Stomach smooth muscle (tissue), 2 donors: ENCODE measurements around the gene SMAD7.

Source experiments
- H3K27ac ChIP-seq: one replicate; pipeline ENCODE4 v1.7.0; 2013; ENCODE audit warnings: mild to moderate bottlenecking, low read length, inconsistent platforms
- H3K27me3 ChIP-seq, 2 donors: one replicate each; pipeline ENCODE4 v1.7.0; 2013; ENCODE audit warnings: low read length in 2 of 2; ENCODE audit not compliant: insufficient read depth in 2 of 2, control insufficient read depth in 1 of 2
- H3K36me3 ChIP-seq, 2 donors: one replicate each; pipeline ENCODE4 v1.7.0; 2013; ENCODE audit warnings: low read length in 2 of 2; ENCODE audit not compliant: control insufficient read depth in 2 of 2, insufficient read depth in 2 of 2
- H3K4me1 ChIP-seq: one replicate; pipeline ENCODE4 v1.7.0; 2013; ENCODE audit warnings: low read length; ENCODE audit not compliant: control insufficient read depth, insufficient read depth
- H3K4me3 ChIP-seq, 2 donors: one replicate each; pipeline ENCODE4 v1.7.0; 2013; ENCODE audit warnings: low read length in 2 of 2
- H3K9ac ChIP-seq, 2 donors: one replicate each; pipeline ENCODE4 v1.7.0; 2013; ENCODE audit warnings: low read length in 2 of 2, mild to moderate bottlenecking in 1 of 2
- H3K9me3 ChIP-seq, 2 donors: one replicate each; pipeline ENCODE4 v1.7.0; 2013; ENCODE audit warnings: low read length in 2 of 2; ENCODE audit not compliant: control insufficient read depth in 2 of 2
- donor health status: healthy.
- donor health status: Pancreatic carcinoma.

SMAD7 gene

GRCh38 chr18:48968412-48969215, 17.8 kb upstream of the SMAD7 start:
- Histone ChIP-seq H3K9ac (no peak overlapping the region), H3K4me3 (no peak overlapping the region), H3K27me3 (no peaks in the 10 kb centered on the region), H3K9me3 (no peaks in the 10 kb centered on the region), H3K36me3 (no peaks in the 10 kb centered on the region), H3K27ac (no peak overlapping the region), H3K4me1 (peaks cover 7% of the 10 kb centered on the region)

DNA sequence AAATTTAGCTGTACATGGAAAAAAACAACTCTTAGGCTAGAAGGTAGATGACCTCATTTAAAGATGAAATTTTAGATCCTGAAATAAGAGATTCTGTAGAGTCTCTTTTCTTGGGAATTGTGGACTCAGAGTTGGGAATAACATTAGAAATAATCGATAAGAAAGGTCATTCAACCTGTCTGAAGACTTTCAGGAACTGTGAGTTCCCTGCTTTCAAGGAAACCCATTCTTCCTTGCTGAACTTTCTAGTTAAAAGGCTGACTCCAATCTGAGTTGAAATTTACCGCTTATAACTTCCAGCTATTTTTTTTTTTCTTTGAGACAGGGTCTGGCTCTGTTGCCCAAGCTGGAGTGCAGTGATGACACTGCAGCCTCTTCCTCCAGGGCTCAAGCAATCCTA, 16.8 kb upstream of the SMAD7 start:
- Histone ChIP-seq H3K9me3 (no peaks in the 10 kb centered on the region), H3K9ac (no peak overlapping the region), H3K36me3 (no peaks in the 10 kb centered on the region), H3K27ac (no peak overlapping the region), H3K4me3 (no peak overlapping the region), H3K4me1 (peaks cover 12% of the 10 kb centered on the region), H3K27me3 (no peaks in the 10 kb centered on the region)

DNA sequence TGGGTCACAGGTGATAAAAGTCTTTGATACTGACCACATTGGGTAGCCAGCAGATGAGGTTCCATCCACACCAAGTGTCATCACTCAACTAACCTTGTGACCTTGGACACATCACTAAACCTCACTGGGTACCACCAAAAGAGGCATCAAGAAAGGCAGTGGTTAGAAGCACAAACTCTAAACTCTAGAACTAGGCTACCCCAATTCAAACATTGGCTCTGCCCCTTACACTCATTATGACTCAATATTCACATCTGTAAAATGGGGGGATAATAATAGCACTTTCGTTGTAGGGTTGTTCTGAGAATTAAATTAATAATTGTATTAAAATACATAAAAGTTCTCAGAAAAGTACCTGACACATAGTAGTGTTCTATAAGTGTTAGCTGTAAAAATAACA, 15.8 kb upstream of the SMAD7 start:
- Histone ChIP-seq H3K9me3 (no peaks in the 10 kb centered on the region), H3K4me1 (peaks cover 12% of the 10 kb centered on the region), H3K27ac (no peak overlapping the region), H3K4me3 (no peak overlapping the region), H3K36me3 (no peaks in the 10 kb centered on the region), H3K27me3 (no peaks in the 10 kb centered on the region), H3K9ac (no peak overlapping the region)

DNA sequence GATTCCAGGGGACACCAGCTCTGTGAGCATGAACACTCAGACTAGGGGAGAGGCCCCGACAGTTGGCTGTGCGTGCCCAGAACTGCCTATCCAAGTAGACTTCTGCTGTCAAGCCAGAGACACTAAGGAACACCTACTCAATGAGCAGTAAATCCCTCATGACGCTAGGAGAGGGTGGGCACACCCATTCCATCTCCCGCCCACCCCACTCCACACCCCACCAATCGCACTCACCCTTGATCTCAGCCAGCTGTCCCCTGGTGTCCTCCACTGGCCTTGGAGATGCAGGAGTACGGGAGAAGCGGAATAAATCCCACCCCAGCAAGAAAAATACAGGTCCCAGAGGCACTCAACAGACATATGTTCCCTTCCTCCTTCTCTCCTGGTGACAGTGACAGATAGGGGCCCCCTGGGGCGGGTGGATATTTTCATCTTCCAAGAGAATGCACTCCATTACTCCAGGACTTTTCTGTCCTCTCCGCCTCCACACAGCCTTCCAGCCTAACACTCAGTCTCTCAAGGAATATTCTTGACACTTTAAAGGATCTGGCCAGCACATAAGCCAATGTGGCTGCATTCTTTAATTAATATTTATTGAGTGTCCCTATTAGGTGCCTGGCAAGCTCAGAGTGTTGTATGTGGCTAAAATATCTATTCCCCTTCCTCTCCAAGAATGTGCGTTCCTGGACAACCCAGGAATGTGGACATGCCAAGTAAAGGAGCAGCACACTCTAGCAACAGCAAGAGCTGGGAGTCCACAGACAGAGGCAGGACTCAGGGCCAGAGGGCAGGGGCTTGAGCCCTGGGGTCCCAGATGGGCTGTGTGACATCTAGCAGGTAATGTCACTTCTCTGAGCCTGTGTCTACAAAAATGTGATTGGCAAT, 13.1 kb upstream of the SMAD7 start:
- no peak overlapping the region for H3K9ac ChIP-seq
- H3K27ac ChIP-seq, result no peak overlapping the region
- H3K36me3 ChIP-seq, result no peaks in the 10 kb centered on the region
- no peaks in the 10 kb centered on the region for H3K27me3 ChIP-seq
- H3K4me3 ChIP-seq, result no peak overlapping the region
- no peaks in the 10 kb centered on the region for H3K9me3 ChIP-seq
- peaks cover 14% of the 10 kb centered on the region for H3K4me1 ChIP-seq

DNA sequence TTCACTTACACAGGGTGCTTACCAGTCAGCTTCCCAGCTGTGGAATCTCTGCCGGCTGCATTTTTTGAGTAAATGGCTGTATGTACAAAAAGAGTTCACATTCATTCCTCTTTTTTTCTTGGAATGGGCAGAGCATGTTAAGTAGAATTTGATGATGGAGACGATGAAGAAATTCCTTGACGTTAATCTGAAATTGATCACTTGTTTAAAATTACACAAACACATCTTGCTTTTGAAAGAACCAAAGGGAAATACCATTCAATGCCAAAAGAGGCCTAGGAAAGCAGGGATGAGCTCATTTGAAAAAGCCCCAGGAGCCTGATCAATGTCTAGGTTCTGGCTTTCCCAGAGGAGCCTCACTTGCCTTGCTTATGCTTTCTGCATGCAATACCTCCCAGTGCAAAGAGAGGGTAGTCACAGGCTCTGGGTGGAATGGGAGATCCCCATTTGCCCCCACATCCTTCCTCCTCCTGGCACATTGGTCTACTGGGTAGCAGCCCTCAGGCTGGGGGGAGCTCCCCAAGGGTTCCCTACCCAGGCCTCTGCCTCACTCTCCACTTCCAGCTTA, 12.3 kb upstream of the SMAD7 start:
- Histone ChIP-seq H3K36me3 (no peaks in the 10 kb centered on the region), H3K4me1 (peaks cover 14% of the 10 kb centered on the region), H3K27ac (no peak overlapping the region)

DNA sequence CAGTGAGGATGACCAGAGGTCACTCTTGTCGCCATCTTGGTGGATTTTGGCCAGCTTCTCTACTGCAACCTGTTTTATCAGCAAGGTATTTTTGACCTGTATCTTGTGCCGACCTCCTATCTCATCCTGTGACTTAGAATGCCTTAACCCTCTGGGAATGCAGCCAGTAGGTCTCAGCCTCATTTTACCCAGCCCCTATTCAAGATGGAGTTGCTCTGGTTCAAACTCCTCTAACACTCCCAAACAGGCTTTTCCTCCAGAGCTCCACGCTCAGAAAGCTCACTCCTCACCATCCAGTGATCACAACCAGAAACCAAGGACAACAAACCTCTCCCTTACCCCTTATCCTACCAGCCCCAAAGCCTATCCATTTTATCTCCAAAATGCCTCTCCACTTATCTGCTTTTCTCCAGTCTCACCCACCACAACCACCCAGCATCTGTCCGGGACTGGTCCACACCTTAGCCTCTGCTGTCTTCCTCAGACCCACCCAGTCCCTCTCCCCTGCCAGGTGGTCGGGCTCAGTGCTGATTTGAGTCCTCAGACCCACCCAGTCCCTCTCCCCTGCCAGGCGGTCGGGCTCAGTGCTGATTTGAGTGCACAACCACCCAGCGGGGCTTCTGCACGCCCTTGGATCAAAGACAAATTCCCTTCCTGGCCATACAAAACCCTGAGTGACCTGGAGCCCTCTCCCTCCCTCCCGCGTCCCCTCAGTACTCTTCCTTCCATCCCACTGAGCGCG, 11.7 kb upstream of the SMAD7 start:
- H3K27me3 ChIP-seq, result no peaks in the 10 kb centered on the region
- no peak overlapping the region for H3K4me3 ChIP-seq
- no peaks in the 10 kb centered on the region for H3K9me3 ChIP-seq
- peaks cover 14% of the 10 kb centered on the region for H3K4me1 ChIP-seq
- H3K9ac ChIP-seq, result no peak overlapping the region
- H3K27ac ChIP-seq, result peak overlapping the region; percentile 24
- H3K36me3 ChIP-seq, result no peaks in the 10 kb centered on the region

More for the DNA sequence above, 12.3 kb upstream of the SMAD7 start:
- no peak overlapping the region for H3K9ac ChIP-seq
- no peak overlapping the region for H3K4me3 ChIP-seq
- H3K27me3 ChIP-seq, result no peaks in the 10 kb centered on the region
- H3K9me3 ChIP-seq, result no peaks in the 10 kb centered on the region

DNA sequence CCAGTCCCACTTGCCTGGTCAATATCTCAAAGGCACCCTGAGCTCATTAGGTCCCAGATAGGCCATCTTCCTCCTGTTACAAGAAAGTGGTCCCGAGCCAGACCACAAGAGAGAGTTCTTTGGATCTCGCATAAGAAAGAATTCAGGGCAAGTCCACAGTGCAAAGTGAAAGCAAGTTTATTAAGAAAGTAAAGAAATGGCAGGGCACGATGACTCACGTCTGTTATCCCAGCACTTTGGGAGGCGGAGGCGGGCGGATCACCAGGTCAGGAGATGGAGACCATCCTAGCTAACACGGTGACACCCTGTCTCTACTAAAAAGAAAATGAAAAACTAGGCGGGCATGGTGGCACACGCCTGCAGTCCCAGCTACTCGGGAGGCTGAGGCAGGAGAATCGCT, 10.8 kb upstream of the SMAD7 start:
- Histone ChIP-seq H3K9me3 (no peaks in the 10 kb centered on the region), H3K4me1 (peaks cover 17% of the 10 kb centered on the region), H3K27me3 (no peaks in the 10 kb centered on the region), H3K4me3 (no peak overlapping the region), H3K9ac (no peak overlapping the region), H3K36me3 (no peaks in the 10 kb centered on the region), H3K27ac (no peak overlapping the region)

- Histone ChIP-seq H3K9me3 (no peaks in the 10 kb centered on the region), H3K27ac (no peak overlapping the region), H3K27me3 (no peaks in the 10 kb centered on the region), H3K9ac (no peak overlapping the region), H3K4me3 (no peak overlapping the region), H3K4me1 (peaks cover 30% of the 10 kb centered on the region), H3K36me3 (no peaks in the 10 kb centered on the region)
Observed at GRCh38 chr18:48959921-48960920, 9.5 kb upstream of the SMAD7 start.

DNA sequence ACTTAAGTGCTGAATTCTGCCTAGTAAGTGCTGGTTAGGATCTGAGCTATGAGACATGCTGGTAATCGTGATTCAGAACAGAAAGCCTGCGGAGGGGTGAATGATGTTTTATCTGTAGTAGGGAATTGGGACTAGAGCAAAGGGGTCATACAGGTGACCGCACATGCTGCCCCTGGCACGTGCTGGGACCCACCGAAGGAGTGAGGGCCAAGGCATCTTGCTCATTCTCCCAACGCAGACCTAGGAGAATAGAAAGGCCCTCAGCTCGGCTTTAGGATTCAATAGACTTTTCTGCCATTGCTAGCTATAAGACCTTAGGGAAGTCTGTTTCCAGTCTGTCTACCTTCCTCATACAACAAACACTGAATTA, 8.8 kb upstream of the SMAD7 start:
- H3K36me3 ChIP-seq, result no peaks in the 10 kb centered on the region
- H3K4me1 ChIP-seq, result peaks cover 37% of the 10 kb centered on the region
- H3K9me3 ChIP-seq, result no peaks in the 10 kb centered on the region
- no peaks in the 10 kb centered on the region for H3K27me3 ChIP-seq
- H3K4me3 ChIP-seq, result no peak overlapping the region
- H3K9ac ChIP-seq, result no peak overlapping the region
- no peak overlapping the region for H3K27ac ChIP-seq
